Measurements from ENCODE around the gene PAPLN.
"Not testable (repeated sequence)": the region's sequence is repeated elsewhere in the genome, so short reads cannot be mapped to it uniquely, and the experiment has no call there.

PAPLN gene

GRCh38 chr14:73237219-73237785, at the start of gene PAPLN:
PAPLN (plus strand) TSS chr14:73237506; CDS start chr14:73239779, 2,273 bp downstream.
- DNase-seq (ENCODE audit: low read depth in 2 of 2): no peak

- DNase-seq (ENCODE audit: low read depth in 2 of 2): no peak
Observed at GRCh38 chr14:73188501-73188911, 48.8 kb upstream of the PAPLN start.

GRCh38 chr14:73189651-73190050, 47.7 kb upstream of the PAPLN start:
- DNase-seq (ENCODE audit: low read depth in 2 of 2): no peak

GRCh38 chr14:73191441-73191840, 45.9 kb upstream of the PAPLN start:
- DNase-seq (ENCODE audit: low read depth in 2 of 2): no peak

GRCh38 chr14:73194306-73194705, 43.0 kb upstream of the PAPLN start:
- not testable (repeated sequence) for DNase-seq (ENCODE audit: low read depth in 2 of 2)

- DNase-seq (ENCODE audit: low read depth in 2 of 2): no peak
Observed at GRCh38 chr14:73198253-73198652, 39.1 kb upstream of the PAPLN start.

GRCh38 chr14:73203527-73203926, 33.8 kb upstream of the PAPLN start:
- no peak for DNase-seq (ENCODE audit: low read depth in 2 of 2)

- DNase-seq (ENCODE audit: low read depth in 2 of 2): no peak
Observed at GRCh38 chr14:73207615-73208014, 29.7 kb upstream of the PAPLN start.

GRCh38 chr14:73208390-73208789, 28.9 kb upstream of the PAPLN start:
- no peak for DNase-seq (ENCODE audit: low read depth in 2 of 2)

- no peak for DNase-seq (ENCODE audit: low read depth in 2 of 2)
Observed at GRCh38 chr14:73208846-73209245, 28.5 kb upstream of the PAPLN start.

GRCh38 chr14:73209953-73210352, 27.4 kb upstream of the PAPLN start:
- no peak for DNase-seq (ENCODE audit: low read depth in 2 of 2)

- DNase-seq (ENCODE audit: low read depth in 2 of 2): no peak
Observed at GRCh38 chr14:73211251-73212040, 25.9 kb upstream of the PAPLN start.

GRCh38 chr14:73216030-73216429, 21.3 kb upstream of the PAPLN start:
- no peak for DNase-seq (ENCODE audit: low read depth in 2 of 2)

- no peak for DNase-seq (ENCODE audit: low read depth in 2 of 2)
Observed at GRCh38 chr14:73217411-73217810, 19.9 kb upstream of the PAPLN start.

- no peak for DNase-seq (ENCODE audit: low read depth in 2 of 2)
Observed at GRCh38 chr14:73220061-73220460, 17.2 kb upstream of the PAPLN start.

GRCh38 chr14:73220634-73221033, 16.7 kb upstream of the PAPLN start:
- DNase-seq (ENCODE audit: low read depth in 2 of 2): no peak

GRCh38 chr14:73221945-73222344, 15.4 kb upstream of the PAPLN start:
- DNase-seq (ENCODE audit: low read depth in 2 of 2): no peak

- no peak for DNase-seq (ENCODE audit: low read depth in 2 of 2)
Observed at GRCh38 chr14:73223049-73223448, 14.3 kb upstream of the PAPLN start.

- no peak for DNase-seq (ENCODE audit: low read depth in 2 of 2)
Observed at GRCh38 chr14:73225496-73225895, 11.8 kb upstream of the PAPLN start.

- no peak for DNase-seq (ENCODE audit: low read depth in 2 of 2)
Observed at GRCh38 chr14:73227812-73228781, 9.2 kb upstream of the PAPLN start.

GRCh38 chr14:73230051-73230450, 7.3 kb upstream of the PAPLN start:
- DNase-seq (ENCODE audit: low read depth in 2 of 2): no peak
